Activated CD8-positive, alpha-beta memory T cell treated with anti-CD3 and anti-CD28 coated beads, Interleukin-2, amount 50 U/mL, for 4 hours (primary cell): ENCODE data around the gene SPRED2.

Experiments
- DNase-seq: peaks from one replicate; pipeline ENCODE4 v3.0.0-alpha.2; 2020

SPRED2 gene

GRCh38 chr2:65267008-65267407 lies 165.4 kb downstream of the SPRED2 start:
- no peak for DNase-seq

GRCh38 chr2:65265671-65266045 lies 166.7 kb downstream of the SPRED2 start:
- DNase-seq = no peak

DNA sequence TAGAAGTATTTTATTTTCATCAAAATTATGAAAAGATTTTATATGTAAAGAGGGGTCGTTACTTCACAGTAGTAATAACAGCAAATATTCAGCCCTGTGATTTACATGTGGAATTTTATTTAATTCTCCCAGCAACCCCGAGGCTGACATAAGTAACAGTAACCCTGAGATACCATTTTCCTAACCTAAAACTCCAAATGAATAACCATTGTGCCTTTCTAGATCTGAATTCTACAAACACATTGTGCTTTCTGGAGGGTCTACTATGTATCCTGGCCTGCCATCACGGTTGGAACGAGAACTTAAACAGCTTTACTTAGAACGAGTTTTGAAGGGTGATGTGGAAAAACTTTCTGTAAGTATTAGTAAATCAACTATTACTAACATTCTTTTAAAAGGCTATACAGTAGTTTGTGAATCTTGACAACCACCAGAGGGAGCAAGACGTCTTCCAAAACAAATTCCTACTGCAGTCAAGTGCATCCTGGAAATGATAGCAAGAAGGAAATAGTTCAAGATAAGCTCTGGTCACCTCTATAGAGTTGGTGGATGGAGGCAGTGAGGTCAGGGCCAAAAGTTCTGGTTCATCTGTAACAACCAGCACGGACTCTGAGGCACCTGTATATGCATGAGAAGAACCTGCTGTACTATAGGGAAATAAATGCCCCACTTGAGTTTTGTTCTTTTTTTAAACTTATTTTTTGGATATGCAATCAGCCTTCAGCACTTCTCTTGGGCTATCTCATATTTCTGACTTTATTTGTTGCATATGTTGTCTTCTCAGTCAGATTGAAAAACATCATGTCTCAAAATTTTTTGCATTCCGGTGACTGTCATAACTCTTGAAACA lies 167.4 kb downstream of the SPRED2 start:
- no peak for DNase-seq

GRCh38 chr2:65263986-65264385 lies 168.4 kb downstream of the SPRED2 start:
- DNase-seq = no peak

- DNase-seq = no peak
These were observed 169.1 kb downstream of the SPRED2 start for GRCh38 chr2:65263262-65263661.

DNA sequence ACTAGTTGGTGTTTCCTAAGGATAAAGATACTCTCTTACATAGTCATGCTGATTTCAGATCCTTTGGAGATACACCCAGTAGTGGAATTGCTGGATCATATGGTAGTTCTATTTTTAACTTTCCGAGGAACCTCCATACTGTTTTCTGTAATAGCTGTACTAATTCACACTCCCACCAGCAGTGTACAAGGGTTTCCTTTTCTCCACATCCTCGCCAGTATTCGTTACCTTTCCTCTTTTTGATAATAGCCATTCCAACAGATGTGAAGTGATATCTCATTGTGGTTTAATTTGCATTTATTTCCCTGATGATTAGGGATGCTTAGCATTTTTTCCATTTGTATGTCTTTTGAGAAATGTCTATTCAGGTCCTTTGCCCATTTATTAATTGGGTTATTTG lies 170.7 kb downstream of the SPRED2 start:
- no peak for DNase-seq
